Transverse colon (tissue), 3 donors: ENCODE measurements around the gene FBXO21.

ENCODE experiments used
- EP300 ChIP-seq: sonication (generic); formaldehyde crosslinking; IDR thresholded peaks from one replicate; pipeline ENCODE4 v1.6.1; 2017; ENCODE audit warnings: antibody characterized with exemption, low read depth
- POLR2A ChIP-seq: fragments of 450-650 bp; IDR thresholded peaks from one replicate; pipeline ENCODE4 v1.6.1; 2016; ENCODE audit warnings: antibody characterized with exemption, mild to moderate bottlenecking, moderate library complexity
- TF ChIP-seq, protein P1 (sequence below), 5 experiments: fragments of 200-600 bp in 3 of 5; fragments of 450-650 bp in 2 of 5; sonication (generic) in 3 of 5; IDR thresholded peaks; 1 replicate in 2 of 5; 2 replicates in 3 of 5; pipeline ENCODE4 v1.5.1; 2016 to 2017; ENCODE audit warnings: antibody characterized with exemption in 5 of 5, inconsistent platforms in 3 of 5, mild to moderate bottlenecking in 2 of 5, moderate library complexity in 1 of 5

DNA sequence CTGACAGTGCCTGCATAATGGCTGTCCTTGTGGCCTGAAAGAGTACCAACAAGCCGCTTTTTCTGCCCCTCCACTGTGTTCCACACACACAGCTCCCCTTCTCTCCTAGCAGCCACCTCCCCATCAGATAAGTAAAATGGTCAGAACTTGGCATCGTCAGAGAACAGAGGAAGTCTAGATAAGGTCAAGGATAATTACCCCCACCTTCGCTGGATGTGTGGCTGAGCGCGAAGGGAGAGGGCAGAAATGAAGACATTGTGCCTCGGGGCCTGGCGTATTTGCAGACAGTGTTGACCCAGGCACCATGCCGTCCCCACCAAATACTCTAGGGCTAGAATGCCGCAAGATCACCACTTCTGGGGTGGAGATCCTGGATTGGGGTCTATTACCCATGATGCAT lies 30.6 kb downstream of the FBXO21 start:
- TF ChIP-seq, protein P1, sequence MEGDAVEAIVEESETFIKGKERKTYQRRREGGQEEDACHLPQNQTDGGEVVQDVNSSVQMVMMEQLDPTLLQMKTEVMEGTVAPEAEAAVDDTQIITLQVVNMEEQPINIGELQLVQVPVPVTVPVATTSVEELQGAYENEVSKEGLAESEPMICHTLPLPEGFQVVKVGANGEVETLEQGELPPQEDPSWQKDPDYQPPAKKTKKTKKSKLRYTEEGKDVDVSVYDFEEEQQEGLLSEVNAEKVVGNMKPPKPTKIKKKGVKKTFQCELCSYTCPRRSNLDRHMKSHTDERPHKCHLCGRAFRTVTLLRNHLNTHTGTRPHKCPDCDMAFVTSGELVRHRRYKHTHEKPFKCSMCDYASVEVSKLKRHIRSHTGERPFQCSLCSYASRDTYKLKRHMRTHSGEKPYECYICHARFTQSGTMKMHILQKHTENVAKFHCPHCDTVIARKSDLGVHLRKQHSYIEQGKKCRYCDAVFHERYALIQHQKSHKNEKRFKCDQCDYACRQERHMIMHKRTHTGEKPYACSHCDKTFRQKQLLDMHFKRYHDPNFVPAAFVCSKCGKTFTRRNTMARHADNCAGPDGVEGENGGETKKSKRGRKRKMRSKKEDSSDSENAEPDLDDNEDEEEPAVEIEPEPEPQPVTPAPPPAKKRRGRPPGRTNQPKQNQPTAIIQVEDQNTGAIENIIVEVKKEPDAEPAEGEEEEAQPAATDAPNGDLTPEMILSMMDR (IDR thresholded peaks at IDR 0.05) = no peak
- TF ChIP-seq EP300 (no peak), POLR2A (no peak)
